ENCODE measurements around the gene IPO4. TPM values are rescaled to one million over a fixed set of nuclear protein-coding genes. Genes with fewer than 3 reads are reported as not detected.

IPO4 gene
- polyA plus RNA-seq, 1 donor (not counting 4 experiments of a cell fraction or from before 2014, with no cell fraction given) = 18.6 TPM

DNA sequence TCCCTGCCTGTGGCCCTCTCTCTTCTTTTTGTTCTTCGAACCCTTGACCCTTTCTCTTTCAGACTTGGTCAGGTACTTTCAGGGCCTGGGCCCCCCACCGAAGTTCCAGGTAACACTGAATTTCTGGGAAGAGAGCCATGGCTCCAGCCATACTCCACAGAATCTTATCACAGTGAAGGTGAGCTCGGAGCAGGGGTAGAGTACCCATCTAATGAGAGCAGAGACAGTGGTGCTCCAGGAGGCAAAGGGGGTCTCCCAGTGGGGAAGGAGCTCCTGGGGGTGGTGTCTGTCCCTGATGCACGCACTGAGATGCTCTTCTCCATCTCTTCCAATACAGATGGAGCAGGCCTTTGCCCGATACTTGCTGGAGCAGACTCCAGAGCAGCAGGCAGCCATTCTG is 22.8 kb downstream of the IPO4 start:
- Histone ChIP-seq H3K79me2 (ENCODE audit: control insufficient read depth, insufficient read depth, low read length) (peaks cover 32% of the 10 kb centered on the region), H3K4me3 (ENCODE audit: control insufficient read depth in 2 of 3, extremely low read depth in 1 of 3, insufficient read depth in 2 of 3, low read depth in 1 of 3, low read length in 3 of 3) (no peak overlapping the region), H2AFZ (ENCODE audit: control insufficient read depth, low read length) (no peak overlapping the region), H3K4me2 (ENCODE audit: control insufficient read depth, extremely low read depth, insufficient read depth, low read depth, low read length) (no peak overlapping the region), H3K36me3 (ENCODE audit: control insufficient read depth in 2 of 2, extremely low read depth in 1 of 2, insufficient read depth in 2 of 2, low read length in 2 of 2) (peaks cover 44 to 46% of the 10 kb centered on the region in 2 experiments), H3K27ac (ENCODE audit: control insufficient read depth, insufficient read depth, low read length) (no peak overlapping the region), H3K27me3 (ENCODE audit: control insufficient read depth, extremely low read depth, insufficient read depth, low read length) (no peaks in the 10 kb centered on the region), H3K9me3 (ENCODE audit: control insufficient read depth, low read depth, low read length) (no peaks in the 10 kb centered on the region), H3K9ac (ENCODE audit: control insufficient read depth, extremely low read depth, insufficient read depth, low read length) (no peak overlapping the region), H3K9me1 (ENCODE audit: control insufficient read depth, extremely low read depth, insufficient read depth, low read length) (no peaks in the 10 kb centered on the region), H4K20me1 (ENCODE audit: control insufficient read depth, extremely low read depth, insufficient read depth, low read length) (no peaks in the 10 kb centered on the region), H3K4me1 (ENCODE audit: control insufficient read depth, extremely low read depth, insufficient read depth, low read length) (peaks cover 25% of the 10 kb centered on the region)
- TF ChIP-seq, protein P1, sequence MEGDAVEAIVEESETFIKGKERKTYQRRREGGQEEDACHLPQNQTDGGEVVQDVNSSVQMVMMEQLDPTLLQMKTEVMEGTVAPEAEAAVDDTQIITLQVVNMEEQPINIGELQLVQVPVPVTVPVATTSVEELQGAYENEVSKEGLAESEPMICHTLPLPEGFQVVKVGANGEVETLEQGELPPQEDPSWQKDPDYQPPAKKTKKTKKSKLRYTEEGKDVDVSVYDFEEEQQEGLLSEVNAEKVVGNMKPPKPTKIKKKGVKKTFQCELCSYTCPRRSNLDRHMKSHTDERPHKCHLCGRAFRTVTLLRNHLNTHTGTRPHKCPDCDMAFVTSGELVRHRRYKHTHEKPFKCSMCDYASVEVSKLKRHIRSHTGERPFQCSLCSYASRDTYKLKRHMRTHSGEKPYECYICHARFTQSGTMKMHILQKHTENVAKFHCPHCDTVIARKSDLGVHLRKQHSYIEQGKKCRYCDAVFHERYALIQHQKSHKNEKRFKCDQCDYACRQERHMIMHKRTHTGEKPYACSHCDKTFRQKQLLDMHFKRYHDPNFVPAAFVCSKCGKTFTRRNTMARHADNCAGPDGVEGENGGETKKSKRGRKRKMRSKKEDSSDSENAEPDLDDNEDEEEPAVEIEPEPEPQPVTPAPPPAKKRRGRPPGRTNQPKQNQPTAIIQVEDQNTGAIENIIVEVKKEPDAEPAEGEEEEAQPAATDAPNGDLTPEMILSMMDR (optimal IDR thresholded peaks at IDR 0.05 in 1 of 3, IDR thresholded peaks at IDR 0.05 in 1 of 3, conservative IDR thresholded peaks at IDR 0.05 in 1 of 3; ENCODE audit: extremely low read depth in 1 of 3, insufficient read depth in 2 of 3, low read length in 3 of 3) = no peak
- TF ChIP-seq EZH2 (IDR thresholded peaks at IDR 0.05; ENCODE audit: low read length) = no peak
- FAIRE-seq (no peak), DNase-seq (ENCODE audit: low read depth, low spot score) (no peak)
- dilution Hi-C loops (cut with MboI; ENCODE audit: extremely low pct_ligation_motif_present, low sequenced_read_pairs) = no loop called here

DNA sequence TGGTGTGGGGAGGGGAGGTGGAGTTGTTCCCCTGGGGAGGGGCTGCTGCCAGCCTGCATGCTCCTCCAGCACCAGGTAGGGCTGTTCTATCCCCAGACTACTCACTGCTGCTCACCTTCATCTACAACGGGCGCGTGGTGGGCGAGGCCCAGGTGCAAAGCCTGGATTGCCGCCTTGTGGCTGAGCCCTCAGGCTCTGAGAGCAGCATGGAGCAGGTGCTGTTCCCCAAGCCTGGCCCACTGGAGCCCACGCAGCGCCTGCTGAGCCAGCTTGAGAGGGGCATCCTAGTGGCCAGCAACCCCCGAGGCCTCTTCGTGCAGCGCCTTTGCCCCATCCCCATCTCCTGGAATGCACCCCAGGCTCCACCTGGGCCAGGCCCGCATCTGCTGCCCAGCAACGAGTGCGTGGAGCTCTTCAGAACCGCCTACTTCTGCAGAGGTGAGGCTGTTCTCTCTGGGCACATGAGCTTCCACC is 24.1 kb downstream of the IPO4 start:
- H3K4me1 ChIP-seq (ENCODE audit: control insufficient read depth, extremely low read depth, insufficient read depth, low read length) = peaks cover 29% of the 10 kb centered on the region
- TF ChIP-seq, protein P1 (optimal IDR thresholded peaks at IDR 0.05 in 1 of 3, IDR thresholded peaks at IDR 0.05 in 1 of 3, conservative IDR thresholded peaks at IDR 0.05 in 1 of 3; ENCODE audit: extremely low read depth in 1 of 3, insufficient read depth in 2 of 3, low read length in 3 of 3) = no peak
- no peak for TF ChIP-seq EZH2 (IDR thresholded peaks at IDR 0.05; ENCODE audit: low read length)
- no peak overlapping the region for H2AFZ ChIP-seq (ENCODE audit: control insufficient read depth, low read length)
- no peak overlapping the region for H3K27ac ChIP-seq (ENCODE audit: control insufficient read depth, insufficient read depth, low read length)
- peaks cover 32% of the 10 kb centered on the region for H3K79me2 ChIP-seq (ENCODE audit: control insufficient read depth, insufficient read depth, low read length)
- no peak for FAIRE-seq
- H3K36me3 ChIP-seq (ENCODE audit: control insufficient read depth in 2 of 2, extremely low read depth in 1 of 2, insufficient read depth in 2 of 2, low read length in 2 of 2) = peaks cover 45 to 51% of the 10 kb centered on the region in 2 experiments
- H3K9me1 ChIP-seq (ENCODE audit: control insufficient read depth, extremely low read depth, insufficient read depth, low read length) = no peaks in the 10 kb centered on the region
- H3K4me2 ChIP-seq (ENCODE audit: control insufficient read depth, extremely low read depth, insufficient read depth, low read depth, low read length) = no peak overlapping the region
- dilution Hi-C loops (cut with MboI; ENCODE audit: extremely low pct_ligation_motif_present, low sequenced_read_pairs) = no loop called here
- H4K20me1 ChIP-seq (ENCODE audit: control insufficient read depth, extremely low read depth, insufficient read depth, low read length) = no peaks in the 10 kb centered on the region
- H3K27me3 ChIP-seq (ENCODE audit: control insufficient read depth, extremely low read depth, insufficient read depth, low read length) = no peaks in the 10 kb centered on the region
- H3K9me3 ChIP-seq (ENCODE audit: control insufficient read depth, low read depth, low read length) = no peaks in the 10 kb centered on the region
- H3K4me3 ChIP-seq (ENCODE audit: control insufficient read depth in 2 of 3, extremely low read depth in 1 of 3, insufficient read depth in 2 of 3, low read depth in 1 of 3, low read length in 3 of 3) = no peak overlapping the region
- no peak overlapping the region for H3K9ac ChIP-seq (ENCODE audit: control insufficient read depth, extremely low read depth, insufficient read depth, low read length)
- DNase-seq (ENCODE audit: low read depth, low spot score) = no peak

Data from keratinocyte (primary cell).